ENCODE results near the gene COL11A2. TPM values are rescaled to one million over a fixed set of nuclear protein-coding genes. Genes with fewer than 3 reads are reported as not detected.

COL11A2 gene
- polyA plus RNA-seq, 3 donors = 0.57 TPM; not detected in 2

GRCh38 chr6:33117811-33118277, 74.4 kb downstream of the COL11A2 start:
- Mint-ChIP-seq H3K9me3 (peaks cover 0 to 12% (median 5%) of the 10 kb centered on the region in 7 donors), H3K36me3 (peaks cover 5 to 9% of the 10 kb centered on the region in 2 donors), H3K27ac (no peak overlapping the region), H3K4me3 (peak overlapping the region in 1 of 2 donors; percentile 80), H3K27me3 (ENCODE audit: low read depth in 3 of 3) (peaks cover 23 to 35% (median 34%) of the 10 kb centered on the region in 3 donors), H3K4me1 (peaks cover 48% of the 10 kb centered on the region)
- intact Hi-C loops (cut with micrococcal nuclease) = loop anchor here in 1 of 2 donors (5.0 kb wide), 1 partner anchor 129 kb away; no protein-coding TSS in a partner anchor
- WGBS (ENCODE audit: insufficient coverage) = 21% methylated on average over 3 of the region's 9 CpGs
- Histone ChIP-seq H3K36me3 (replicated peaks in 1 of 2; ENCODE audit: control insufficient read depth in 1 of 2, insufficient read depth in 2 of 2, low read length in 2 of 2) (no peaks in the 10 kb centered on the region), H3K27ac (ENCODE audit: low read depth in 1 of 2, low read length in 2 of 2) (no peak overlapping the region), H3K79me2 (ENCODE audit: insufficient read depth, low read length) (no peaks in the 10 kb centered on the region), H2AFZ (ENCODE audit: insufficient read depth, low read depth, low read length, poor library complexity, severe bottlenecking) (no peak overlapping the region), H3K27me3 (ENCODE audit: control insufficient read depth in 2 of 2, insufficient read depth in 2 of 2, low read length in 2 of 2) (peaks cover 17 to 21% of the 10 kb centered on the region in 2 donors), H4K20me1 (ENCODE audit: insufficient read depth, low read length) (no peaks in the 10 kb centered on the region), H3K4me1 (ENCODE audit: control insufficient read depth in 1 of 2, insufficient read depth in 2 of 2, low read length in 2 of 2) (peaks cover 40 to 45% of the 10 kb centered on the region in 2 donors), H3K4me3 (replicated peaks in 1 of 3; ENCODE audit: low read depth in 2 of 3, low read length in 3 of 3) (no peak overlapping the region), H3K9me3 (replicated peaks in 1 of 2; ENCODE audit: control insufficient read depth in 1 of 2, insufficient read depth in 1 of 2, low read length in 2 of 2) (peaks cover 0 to 4% of the 10 kb centered on the region in 2 donors), H3K9ac (ENCODE audit: insufficient read depth, low read length, poor library complexity, severe bottlenecking) (no peak overlapping the region), H3K4me2 (replicated peaks; ENCODE audit: extremely low read depth, low read length, poor library complexity, severe bottlenecking) (no peak overlapping the region)
- no peak for DNase-seq
- TF ChIP-seq CTCF (IDR thresholded peaks at IDR 0.05) = no peak

- Mint-ChIP-seq H3K36me3 (peaks cover 5 to 9% of the 10 kb centered on the region in 2 donors), H3K4me1 (peaks cover 54% of the 10 kb centered on the region), H3K27ac (no peak overlapping the region), H3K27me3 (ENCODE audit: low read depth in 3 of 3) (peaks cover 23 to 35% (median 34%) of the 10 kb centered on the region in 3 donors), H3K4me3 (peak overlapping the region in 1 of 2 donors; percentile 80), H3K9me3 (peaks cover 0 to 8% (median 5%) of the 10 kb centered on the region in 7 donors)
- no peak overlapping the region for H2AFZ ChIP-seq (ENCODE audit: insufficient read depth, low read depth, low read length, poor library complexity, severe bottlenecking)
- no peak overlapping the region for H3K9ac ChIP-seq (ENCODE audit: insufficient read depth, low read length, poor library complexity, severe bottlenecking)
- H3K36me3 ChIP-seq (replicated peaks in 1 of 2; ENCODE audit: control insufficient read depth in 1 of 2, insufficient read depth in 2 of 2, low read length in 2 of 2) = no peaks in the 10 kb centered on the region
- WGBS (ENCODE audit: insufficient coverage) = 15% methylated on average over 30 of the region's 32 CpGs
- peaks cover 47 to 53% of the 10 kb centered on the region in 2 donors for H3K4me1 ChIP-seq (ENCODE audit: control insufficient read depth in 1 of 2, insufficient read depth in 2 of 2, low read length in 2 of 2)
- intact Hi-C loops (cut with micrococcal nuclease) = loop anchor here in 1 of 2 donors (5.0 kb wide), 1 partner anchor 130 kb away; no protein-coding TSS in a partner anchor
- no peak for TF ChIP-seq CTCF (IDR thresholded peaks at IDR 0.05)
- H3K27ac ChIP-seq (ENCODE audit: low read depth in 1 of 2, low read length in 2 of 2) = no peak overlapping the region
- H3K27me3 ChIP-seq (ENCODE audit: control insufficient read depth in 2 of 2, insufficient read depth in 2 of 2, low read length in 2 of 2) = peaks cover 17 to 21% of the 10 kb centered on the region in 2 donors
- no peak overlapping the region for H3K4me3 ChIP-seq (replicated peaks in 1 of 3; ENCODE audit: low read depth in 2 of 3, low read length in 3 of 3)
- peak overlapping the region; percentile 1 for H3K4me2 ChIP-seq (replicated peaks; ENCODE audit: extremely low read depth, low read length, poor library complexity, severe bottlenecking)
- no peaks in the 10 kb centered on the region for H3K79me2 ChIP-seq (ENCODE audit: insufficient read depth, low read length)
- no peaks in the 10 kb centered on the region for H4K20me1 ChIP-seq (ENCODE audit: insufficient read depth, low read length)
- no peak for DNase-seq
- peaks cover 0 to 4% of the 10 kb centered on the region in 2 donors for H3K9me3 ChIP-seq (replicated peaks in 1 of 2; ENCODE audit: control insufficient read depth in 1 of 2, insufficient read depth in 1 of 2, low read length in 2 of 2)
These were observed 75.2 kb downstream of the COL11A2 start for GRCh38 chr6:33116841-33117711.
